Neural cell (in vitro differentiated cells): ENCODE data around the gene LCNL1.

Experiments
- EP300 ChIP-seq: fragments of 450-650 bp; conservative IDR thresholded peaks from 2 replicates; pipeline ENCODE4 v1.6.1; 2014; ENCODE audit warnings: antibody characterized with exemption, mild to moderate bottlenecking, moderate library complexity; ENCODE audit not compliant: poor library complexity, severe bottlenecking
- EZH2 ChIP-seq: fragments of 200-600, 300-800 bp; shearing (Covaris generic), sonication (generic); IDR thresholded peaks from 2 replicates; pipeline ENCODE4 v1.6.1; 2014; ENCODE audit warnings: antibody characterized with exemption, low read length, borderline replicate concordance, mild to moderate bottlenecking; ENCODE audit not compliant: insufficient read depth, poor library complexity, severe bottlenecking
- POLR2AphosphoS5 ChIP-seq: IDR thresholded peaks from 2 replicates; pipeline ENCODE4 v1.6.1; 2012
- REST ChIP-seq: IDR thresholded peaks from 2 replicates; pipeline ENCODE4 v1.6.1; 2012; ENCODE audit warnings: borderline replicate concordance
- TF ChIP-seq, protein P1 (sequence below): fragments of 450-650 bp; IDR thresholded peaks from 2 replicates; pipeline ENCODE4 v1.5.1; 2014; ENCODE audit warnings: antibody characterized with exemption, mild to moderate bottlenecking, moderate library complexity; ENCODE audit not compliant: poor library complexity, severe bottlenecking

DNA sequence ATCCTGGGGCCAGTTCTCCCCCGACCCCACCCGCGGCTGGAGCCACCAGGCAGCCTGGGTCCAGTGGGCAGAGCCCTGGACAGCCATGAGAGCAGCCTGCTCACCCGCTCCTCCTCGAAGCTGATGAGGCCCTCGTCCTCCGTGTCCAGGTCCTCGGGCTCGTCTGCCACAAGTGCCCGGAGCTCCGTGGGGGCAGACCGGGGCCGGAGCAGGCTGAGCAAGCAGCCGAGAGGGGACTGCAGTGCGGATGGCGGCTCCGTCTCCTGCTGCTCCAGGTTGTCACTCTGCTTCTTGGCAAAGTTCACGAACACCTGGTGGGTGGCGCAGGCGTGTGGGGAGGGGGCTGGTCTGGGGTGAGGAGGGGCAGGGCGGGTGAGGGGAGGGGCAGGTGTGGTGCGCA is 25.5 kb downstream of the LCNL1 start:
- TF ChIP-seq, protein P1, sequence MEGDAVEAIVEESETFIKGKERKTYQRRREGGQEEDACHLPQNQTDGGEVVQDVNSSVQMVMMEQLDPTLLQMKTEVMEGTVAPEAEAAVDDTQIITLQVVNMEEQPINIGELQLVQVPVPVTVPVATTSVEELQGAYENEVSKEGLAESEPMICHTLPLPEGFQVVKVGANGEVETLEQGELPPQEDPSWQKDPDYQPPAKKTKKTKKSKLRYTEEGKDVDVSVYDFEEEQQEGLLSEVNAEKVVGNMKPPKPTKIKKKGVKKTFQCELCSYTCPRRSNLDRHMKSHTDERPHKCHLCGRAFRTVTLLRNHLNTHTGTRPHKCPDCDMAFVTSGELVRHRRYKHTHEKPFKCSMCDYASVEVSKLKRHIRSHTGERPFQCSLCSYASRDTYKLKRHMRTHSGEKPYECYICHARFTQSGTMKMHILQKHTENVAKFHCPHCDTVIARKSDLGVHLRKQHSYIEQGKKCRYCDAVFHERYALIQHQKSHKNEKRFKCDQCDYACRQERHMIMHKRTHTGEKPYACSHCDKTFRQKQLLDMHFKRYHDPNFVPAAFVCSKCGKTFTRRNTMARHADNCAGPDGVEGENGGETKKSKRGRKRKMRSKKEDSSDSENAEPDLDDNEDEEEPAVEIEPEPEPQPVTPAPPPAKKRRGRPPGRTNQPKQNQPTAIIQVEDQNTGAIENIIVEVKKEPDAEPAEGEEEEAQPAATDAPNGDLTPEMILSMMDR = no peak
- TF ChIP-seq EZH2 (no peak), EP300 (no peak), REST (no peak), POLR2AphosphoS5 (no peak)
